ENCODE results near the gene BRD4.
A peak's percentile ranks its signal among the peaks of the same experiment; 100 is the strongest.

Gene BRD4

GRCh38 chr19:15305582-15306334, 26.6 kb downstream of the BRD4 start:
- Histone ChIP-seq H3K27ac (no peak overlapping the region), H3K4me1 (peaks cover 0 to 92% (median 67%) of the 10 kb centered on the region in 4 donors), H3K36me3 (no peaks in the 10 kb centered on the region), H3K9me3 (no peaks in the 10 kb centered on the region), H3K4me3 (no peak overlapping the region), H3K27me3 (no peaks in the 10 kb centered on the region)
- no peak for DNase-seq
- intact Hi-C loops (cut with DNase I; ENCODE audit: low total_unique reads) = no loop called here
- TF ChIP-seq CTCF (IDR thresholded peaks at IDR 0.05) = no peak

- Histone ChIP-seq H3K36me3 (no peaks in the 10 kb centered on the region), H3K27me3 (no peaks in the 10 kb centered on the region), H3K4me1 (peaks cover 0 to 92% (median 70%) of the 10 kb centered on the region in 4 donors), H3K4me3 (no peak overlapping the region), H3K27ac (peak overlapping the region; percentile 18 to 40), H3K9me3 (no peaks in the 10 kb centered on the region)
- no peak for TF ChIP-seq CTCF (IDR thresholded peaks at IDR 0.05)
- DNase-seq = no peak
- intact Hi-C loops (cut with DNase I; ENCODE audit: low total_unique reads) = no loop called here
Observed at GRCh38 chr19:15304140-15304705, 28.1 kb downstream of the BRD4 start.

GRCh38 chr19:15303105-15303780, 29.1 kb downstream of the BRD4 start:
- intact Hi-C loops (cut with DNase I; ENCODE audit: low total_unique reads) = no loop called here
- Histone ChIP-seq H3K27ac (peak overlapping the region; percentile 8 to 40), H3K4me1 (peaks cover 0 to 92% (median 74%) of the 10 kb centered on the region in 4 donors), H3K27me3 (no peaks in the 10 kb centered on the region), H3K4me3 (no peak overlapping the region), H3K9me3 (no peaks in the 10 kb centered on the region), H3K36me3 (no peaks in the 10 kb centered on the region)
- TF ChIP-seq CTCF (IDR thresholded peaks at IDR 0.05) = no peak
- DNase-seq = no peak

- no peaks in the 10 kb centered on the region for H3K36me3 ChIP-seq
- DNase-seq = no peak
- H3K4me3 ChIP-seq = no peak overlapping the region
- no peak for TF ChIP-seq CTCF (IDR thresholded peaks at IDR 0.05)
- no peaks in the 10 kb centered on the region for H3K9me3 ChIP-seq
- H3K27ac ChIP-seq = peak overlapping the region in 1 of 2 donors; percentile 4
- no peaks in the 10 kb centered on the region for H3K27me3 ChIP-seq
- intact Hi-C loops (cut with DNase I; ENCODE audit: low total_unique reads) = no loop called here
- H3K4me1 ChIP-seq = peaks cover 9 to 96% (median 84%) of the 10 kb centered on the region in 4 donors
Observed at GRCh38 chr19:15300533-15301197, 31.7 kb downstream of the BRD4 start.

GRCh38 chr19:15299568-15300409, 32.5 kb downstream of the BRD4 start:
- peak overlapping the region; percentile 18 to 33 for H3K27ac ChIP-seq
- intact Hi-C loops (cut with DNase I; ENCODE audit: low total_unique reads) = no loop called here
- no peaks in the 10 kb centered on the region for H3K36me3 ChIP-seq
- DNase-seq = no peak
- H3K27me3 ChIP-seq = no peaks in the 10 kb centered on the region
- peaks cover 9 to 96% (median 85%) of the 10 kb centered on the region in 4 donors for H3K4me1 ChIP-seq
- no peaks in the 10 kb centered on the region for H3K9me3 ChIP-seq
- H3K4me3 ChIP-seq = no peak overlapping the region
- TF ChIP-seq CTCF (IDR thresholded peaks at IDR 0.05) = no peak
